NCI-H748 treated with DMSO at 0.1 percent for 48 hours (cell line): Measurements from ENCODE around the gene NATD1.
"Not testable (repeated sequence)": the region's sequence is repeated elsewhere in the genome, so short reads cannot be mapped to it uniquely, and the experiment has no call there.

Source experiments
- DNase-seq: peaks from one replicate; lab custom pipeline; 2025; lab: John Stamatoyannopoulos, UW

NATD1 gene

GRCh38 chr17:21214777-21215541, 38.3 kb downstream of the NATD1 start:
- no peak for DNase-seq

GRCh38 chr17:21214015-21214776, 39.0 kb downstream of the NATD1 start, which contains the start of gene TMEM11:
Gene TMEM11, minus strand, starts transcription at chr17:21214161. Its CDS starts 9 bp downstream, at chr17:21214152.
- peak; percentile 92 for DNase-seq

DNA sequence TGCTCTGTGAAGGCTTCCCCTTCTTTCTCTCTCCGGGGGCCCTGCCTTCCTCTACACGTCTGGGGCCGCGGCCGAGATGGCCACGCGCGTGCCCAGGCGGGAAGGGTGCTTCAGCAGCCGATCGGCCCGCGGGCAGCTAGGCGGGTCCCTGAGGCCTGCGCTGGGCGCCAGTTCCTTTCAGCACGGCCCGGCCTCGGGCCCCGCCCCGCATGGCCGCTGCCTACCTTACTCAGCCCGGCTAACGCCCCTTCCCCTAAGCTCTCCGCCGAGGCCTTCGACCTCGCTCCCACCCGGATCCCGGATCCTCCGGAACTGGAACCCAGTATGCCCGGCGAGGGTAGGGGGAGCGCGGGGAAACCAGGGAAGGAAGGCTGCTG, 39.6 kb downstream of the NATD1 start:
- peak; percentile 80 for DNase-seq

DNA sequence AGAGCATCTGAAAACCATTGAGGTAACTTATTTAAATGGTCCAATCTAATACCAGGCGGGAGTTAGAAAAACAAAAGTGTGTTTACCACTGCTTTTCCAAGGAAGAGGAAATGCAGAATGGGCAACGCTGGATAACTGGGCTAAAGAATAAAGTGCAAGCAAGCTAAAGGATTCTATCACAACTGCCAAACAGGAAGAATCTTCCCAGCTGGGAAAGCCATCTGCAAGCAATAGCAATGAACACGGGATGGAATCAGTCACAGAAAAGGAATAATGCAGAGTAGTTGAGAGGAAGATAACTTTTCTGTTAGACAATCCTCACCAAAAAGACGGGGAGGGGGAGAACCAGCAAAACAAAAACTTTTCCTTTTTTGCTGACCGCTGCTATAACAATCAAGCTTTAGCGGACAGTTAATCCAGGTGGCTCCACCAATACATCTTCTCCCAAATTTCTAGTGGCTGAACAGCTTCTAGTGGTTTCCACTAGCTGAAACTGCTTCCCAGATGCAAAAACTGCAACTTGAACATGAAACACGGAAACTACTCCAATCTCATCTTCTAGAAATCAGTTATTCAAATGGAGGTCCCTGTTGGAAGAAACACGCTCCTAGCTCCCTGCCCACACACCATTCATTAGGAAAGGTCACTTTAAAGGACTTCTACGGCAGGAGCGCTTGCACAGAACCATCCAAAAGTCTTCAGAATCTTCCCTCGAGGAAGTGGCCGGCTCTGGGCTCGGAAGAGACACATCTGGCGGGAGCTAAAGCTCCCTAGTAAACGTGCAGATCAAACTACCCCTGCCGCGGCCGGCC, 40.2 kb downstream of the NATD1 start:
- no peak for DNase-seq

- no peak for DNase-seq
Measured at GRCh38 chr17:21211825-21212479, 41.3 kb downstream of the NATD1 start.

DNA sequence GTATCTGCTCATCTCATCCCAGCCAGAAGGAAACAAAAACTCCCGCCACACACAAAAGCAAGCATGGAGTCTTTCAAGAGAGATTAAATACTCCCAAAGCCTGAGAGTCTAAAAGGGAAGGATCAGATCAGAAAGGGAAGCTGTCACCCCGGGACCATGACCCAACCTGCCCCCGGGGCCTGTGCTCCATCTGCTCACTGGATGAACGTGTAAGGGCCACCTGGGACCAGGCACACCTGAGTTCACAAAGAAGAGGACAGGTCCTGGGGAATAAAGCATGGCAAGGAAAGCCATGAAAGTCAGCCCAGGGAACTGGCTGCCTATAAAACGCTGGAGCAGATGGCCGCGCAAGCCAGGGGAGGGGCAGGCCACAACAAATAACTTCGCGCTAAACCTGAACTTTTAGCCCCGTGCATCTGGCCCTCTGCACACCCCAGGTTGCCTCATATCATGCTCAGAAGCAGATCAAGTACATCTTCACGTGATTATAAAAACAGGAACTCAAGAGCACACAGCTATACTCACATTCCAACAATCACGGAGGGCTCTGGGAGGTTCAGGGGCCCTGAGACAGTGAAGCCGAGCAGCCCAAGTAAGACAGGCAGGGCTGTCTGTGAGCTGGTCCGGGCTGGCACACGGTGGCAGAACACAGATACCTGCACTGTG, 42.7 kb downstream of the NATD1 start:
- no peak for DNase-seq

DNA sequence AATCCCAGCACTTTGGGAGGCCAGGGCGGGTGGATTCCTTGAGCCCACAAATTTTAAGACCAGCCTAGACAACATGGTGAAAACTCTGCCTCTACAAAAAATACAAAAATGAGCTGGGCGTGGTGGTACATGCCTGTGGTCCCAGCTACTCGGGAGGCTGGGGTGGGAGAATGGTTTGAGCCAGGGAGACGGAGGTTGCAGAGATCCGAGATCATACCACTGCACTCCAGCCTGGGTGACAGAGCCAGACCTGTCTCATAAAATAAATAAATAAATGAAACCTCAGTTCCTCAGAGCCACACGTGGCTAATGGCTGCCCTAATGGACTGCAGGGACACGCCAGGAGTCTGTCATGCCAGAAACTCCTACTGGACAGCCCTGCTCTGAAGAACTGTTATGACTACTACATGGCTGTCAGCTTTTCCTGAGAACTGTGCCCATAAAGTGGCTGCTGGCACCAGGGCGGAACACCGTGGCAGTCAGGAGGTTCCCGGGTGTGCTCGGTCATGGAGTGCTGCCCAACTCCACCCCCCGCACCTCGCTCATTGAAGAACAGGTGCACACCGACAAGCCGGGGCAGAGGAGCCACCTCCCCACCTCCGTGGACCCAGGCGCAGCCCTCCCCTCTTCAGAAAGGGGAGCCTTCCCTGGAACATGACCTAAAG, 43.6 kb downstream of the NATD1 start:
- no peak for DNase-seq

GRCh38 chr17:21208352-21208751, 44.9 kb downstream of the NATD1 start:
- DNase-seq, result no peak

DNA sequence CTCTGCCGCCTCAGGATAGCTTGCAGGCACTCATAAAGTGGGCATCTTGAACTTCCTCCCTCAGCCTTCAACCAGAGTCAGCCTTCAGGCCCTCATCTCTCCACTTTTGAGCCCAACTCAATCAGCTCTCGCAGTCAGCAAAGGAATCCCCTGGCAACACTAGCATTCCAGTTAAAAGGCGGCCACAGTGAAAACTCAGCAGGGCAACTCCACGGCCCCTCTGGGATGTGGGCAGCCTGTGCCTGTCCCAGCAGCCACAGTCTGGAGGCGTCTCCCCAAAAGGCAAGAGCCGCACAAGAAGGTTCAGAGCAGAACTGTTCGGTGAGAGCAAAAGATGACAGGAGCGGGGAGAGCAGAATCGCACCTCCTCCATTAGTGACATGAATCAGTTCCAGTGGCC, 48.3 kb downstream of the NATD1 start:
- no peak for DNase-seq

DNA sequence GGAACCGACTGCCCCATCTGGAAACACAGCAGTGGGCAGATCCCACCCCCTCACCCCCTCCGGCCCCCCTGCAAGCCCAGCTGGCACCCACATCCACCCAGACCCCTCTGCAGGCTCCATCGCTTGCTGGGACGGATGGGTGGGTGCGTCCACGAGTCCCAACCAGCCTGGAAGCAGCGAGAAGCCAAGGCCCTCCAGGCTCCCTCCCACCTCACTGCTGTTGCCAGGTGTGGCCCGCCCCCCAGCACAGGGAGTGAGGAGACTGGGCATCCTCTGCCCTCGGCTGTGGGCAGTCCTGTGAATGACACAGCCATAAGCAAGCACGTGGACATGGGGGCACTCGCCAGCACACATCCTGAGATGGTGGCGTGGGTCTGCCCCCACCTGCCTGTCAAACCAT, 50.7 kb downstream of the NATD1 start:
- DNase-seq, result no peak

- DNase-seq, result no peak
Measured at GRCh38 chr17:21201874-21202273, 51.3 kb downstream of the NATD1 start.

GRCh38 chr17:21201298-21201595, 52.0 kb downstream of the NATD1 start:
- DNase-seq, result no peak

DNA sequence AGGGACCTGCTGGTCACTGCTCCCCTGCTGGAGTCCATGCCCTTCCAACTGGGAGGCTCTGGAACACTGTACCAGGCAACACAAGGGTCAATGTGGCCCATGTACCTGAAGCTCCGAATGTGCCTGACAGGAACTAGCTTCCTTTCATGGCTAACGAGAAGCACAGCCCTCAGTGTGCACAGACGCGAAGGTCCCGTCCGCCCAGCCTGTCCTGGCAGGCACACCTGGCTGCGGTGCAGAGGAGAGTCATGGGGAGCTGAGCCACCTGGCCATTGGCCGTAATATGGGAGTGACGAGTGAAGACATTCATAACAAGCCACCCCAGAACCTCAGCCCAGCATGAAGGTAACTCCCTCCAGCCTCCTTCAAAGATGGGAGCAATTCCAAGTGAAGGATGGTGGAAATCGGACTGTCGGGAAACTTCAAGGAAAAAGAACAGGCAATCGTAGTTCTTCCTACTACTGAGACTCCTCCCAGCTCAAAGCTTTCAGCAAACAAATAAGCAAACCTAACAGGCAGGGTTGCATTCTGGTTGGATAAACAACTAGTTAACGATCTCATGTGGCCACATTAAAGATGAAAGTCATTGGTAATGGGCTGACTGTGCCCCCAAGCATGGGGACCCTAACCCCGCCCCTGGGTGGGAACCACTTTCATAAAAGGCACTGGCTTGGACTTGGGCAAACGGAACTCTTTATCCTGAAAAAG, 52.5 kb downstream of the NATD1 start:
- no peak for DNase-seq

DNA sequence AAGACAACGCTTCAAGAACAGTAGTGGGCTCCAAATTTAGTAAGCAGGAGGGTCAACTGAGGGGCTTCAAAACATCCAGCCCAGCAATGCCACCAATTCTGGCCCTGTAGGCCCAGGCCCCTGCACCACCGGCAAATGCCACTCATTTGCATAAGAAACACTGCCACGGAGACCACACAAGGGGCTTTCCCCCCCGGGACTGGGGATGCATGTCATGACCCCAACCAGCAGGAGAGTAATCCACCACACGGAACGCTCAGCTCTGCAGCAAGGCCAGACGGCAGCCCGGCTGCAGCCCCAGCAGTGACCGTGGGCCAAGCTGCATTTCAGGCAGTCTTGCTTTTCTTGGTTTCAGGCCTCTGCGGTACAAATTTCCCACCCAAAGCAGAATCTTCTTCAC, 53.4 kb downstream of the NATD1 start:
- no peak for DNase-seq

DNA sequence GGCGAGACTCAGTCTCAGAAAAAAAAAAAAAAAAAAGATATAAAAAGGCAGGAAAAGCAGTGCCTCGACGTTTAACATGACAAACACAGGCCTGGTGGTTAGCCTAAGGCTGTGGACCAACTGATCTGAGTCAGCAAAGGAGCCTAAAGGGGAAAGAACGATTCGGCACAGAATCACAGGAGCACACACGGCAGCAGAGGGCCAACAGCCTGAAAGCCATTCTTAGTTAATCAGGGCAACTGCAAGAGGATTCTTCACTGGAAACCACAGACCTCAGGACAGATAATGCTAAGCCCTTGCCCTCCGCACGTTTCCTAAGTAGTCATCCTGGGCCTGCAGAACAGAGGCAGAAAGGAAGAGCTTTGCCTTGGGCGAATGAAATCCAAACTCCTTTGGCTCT, 53.9 kb downstream of the NATD1 start:
- DNase-seq, result no peak

- DNase-seq, result no peak
Measured at GRCh38 chr17:21198411-21198810, 54.8 kb downstream of the NATD1 start.

DNA sequence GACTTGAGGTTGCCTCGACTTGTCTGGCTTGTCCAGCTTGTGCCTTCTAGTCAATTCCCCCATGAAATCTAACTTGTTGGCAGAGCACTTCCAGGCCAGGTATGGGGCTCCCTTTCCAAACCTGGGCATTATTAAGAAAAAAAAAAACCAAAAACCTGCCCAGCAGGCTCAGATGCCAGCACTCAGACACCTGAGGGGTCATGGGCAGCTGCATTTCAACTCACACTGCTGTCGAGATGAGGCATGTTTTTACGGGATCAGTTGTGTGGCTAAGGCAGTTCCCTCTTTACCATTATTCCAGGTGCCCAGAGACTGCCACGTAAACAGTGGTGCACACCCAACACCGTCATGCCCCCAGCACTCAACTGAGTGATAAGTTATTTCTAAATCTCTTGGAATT, 57.1 kb downstream of the NATD1 start:
- DNase-seq, result no peak

- no peak for DNase-seq
Measured at GRCh38 chr17:21194703-21195102, 58.5 kb downstream of the NATD1 start.

- no peak for DNase-seq
Measured at GRCh38 chr17:21194226-21194625, 59.0 kb downstream of the NATD1 start.

DNA sequence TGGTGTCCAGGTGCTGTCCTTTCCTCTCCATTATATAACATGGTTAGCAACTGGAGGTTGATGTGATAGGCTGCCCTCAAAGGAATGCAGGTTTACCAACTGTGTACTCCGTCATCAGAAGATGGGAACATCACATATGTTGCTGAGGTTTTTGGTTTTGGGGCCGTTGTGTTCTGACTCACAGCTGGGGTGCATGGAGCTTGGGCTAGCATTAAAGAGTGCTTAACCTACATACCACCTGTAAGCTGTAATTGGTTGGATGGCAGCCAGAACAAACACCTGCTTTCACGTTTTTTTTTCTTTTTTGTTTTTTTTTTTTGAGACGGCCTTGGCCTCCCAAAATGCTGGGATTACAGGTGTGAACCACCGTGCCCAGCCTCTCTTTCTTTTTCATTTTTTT, 60.2 kb downstream of the NATD1 start:
- DNase-seq, result no peak

DNA sequence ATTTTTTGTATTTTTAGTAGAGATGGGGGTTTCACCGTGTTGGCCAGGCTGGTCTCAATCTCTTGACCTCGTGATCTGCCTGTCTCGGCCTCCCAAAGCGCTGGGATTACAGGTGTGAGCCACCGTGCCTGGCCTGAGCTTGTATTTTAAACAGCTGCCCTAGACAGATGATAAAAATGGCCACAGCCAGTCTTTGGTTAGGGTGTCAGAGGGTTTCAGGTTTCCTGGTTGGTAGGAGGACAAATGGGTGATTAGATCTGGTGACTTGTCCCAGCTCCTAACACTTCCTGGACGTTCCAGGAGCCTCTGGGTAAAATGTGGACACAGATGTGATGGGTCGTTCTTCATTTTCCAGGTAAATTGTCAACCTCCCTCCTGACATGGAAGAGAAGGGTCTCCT, 60.8 kb downstream of the NATD1 start:
- not testable (repeated sequence) for DNase-seq
